CD4-positive, CD25-positive, alpha-beta regulatory T cell (primary cell): ENCODE measurements around the gene GOLGA8Q. TPM values are rescaled to one million over a fixed set of nuclear protein-coding genes. Genes with fewer than 3 reads are reported as not detected.
"Not testable (repeated sequence)": the region's sequence is repeated elsewhere in the genome, so short reads cannot be mapped to it uniquely, and the experiment has no call there.

Experiments
- ATAC-seq, 2 donors: fragments of 150-1000 bp; cut with Tn5 transposase; one replicate each; pipeline ENCODE4 v1.10.0; 2021; ENCODE audit warnings: low read depth in 2 of 2, moderate number of reproducible peaks in 2 of 2, moderate library complexity in 1 of 2
- DNase-seq, 3 donors: peaks; one replicate each; pipeline versions ENCODE4 v3.0.0 to v3.0.0-alpha.2; 2012 to 2022; ENCODE audit warnings: mixed read lengths in 1 of 3
- H3K27ac ChIP-seq: one replicate; pipeline ENCODE4 v1.7.0; 2013; ENCODE audit warnings: mild to moderate bottlenecking, low read length; ENCODE audit not compliant: insufficient read depth, poor library complexity, severe bottlenecking
- H3K27me3 ChIP-seq: one replicate; pipeline ENCODE4 v1.7.0; 2013; ENCODE audit warnings: low read length; ENCODE audit not compliant: control insufficient read depth, insufficient read depth
- H3K36me3 ChIP-seq: one replicate; pipeline ENCODE4 v1.7.0; 2013; ENCODE audit warnings: mild to moderate bottlenecking, low read length, moderate library complexity; ENCODE audit not compliant: control insufficient read depth, insufficient read depth
- H3K4me1 ChIP-seq: 2 replicates; pipeline ENCODE4 v1.7.0; 2013; ENCODE audit warnings: mild to moderate bottlenecking, low read length; ENCODE audit not compliant: insufficient read depth, control insufficient read depth, poor library complexity, severe bottlenecking
- H3K4me3 ChIP-seq: one replicate; pipeline ENCODE4 v1.7.0; 2013; ENCODE audit warnings: low read depth, mild to moderate bottlenecking, low read length, moderate library complexity
- H3K9me3 ChIP-seq, 2 experiments: 1 replicate in 1 of 2; 2 replicates in 1 of 2; pipeline ENCODE4 v1.7.0; 2013; ENCODE audit warnings: low read length in 2 of 2, mild to moderate bottlenecking in 1 of 2, moderate library complexity in 1 of 2; ENCODE audit not compliant: control insufficient read depth in 2 of 2
- H3K27ac Mint-ChIP-seq, 3 donors: one replicate each; pipeline ENCODE4 v1.8.0; 2020 to 2022; ENCODE audit warnings: mild to moderate bottlenecking in 3 of 3, mixed read lengths in 3 of 3, moderate library complexity in 2 of 3
- H3K27me3 Mint-ChIP-seq: one replicate; pipeline ENCODE4 v1.8.0; 2022; ENCODE audit warnings: mild to moderate bottlenecking, mixed read lengths
- H3K36me3 Mint-ChIP-seq: one replicate; pipeline ENCODE4 v1.8.0; 2020; ENCODE audit warnings: mixed read lengths
- H3K4me1 Mint-ChIP-seq, 4 donors: one replicate each; pipeline ENCODE4 v1.8.0; 2020 to 2022; ENCODE audit warnings: mixed read lengths in 4 of 4, mild to moderate bottlenecking in 1 of 4
- H3K4me3 Mint-ChIP-seq, 4 donors: one replicate each; pipeline ENCODE4 v1.8.0; 2020 to 2022; ENCODE audit warnings: mild to moderate bottlenecking in 4 of 4, mixed read lengths in 4 of 4, moderate library complexity in 3 of 4
- H3K9me3 Mint-ChIP-seq, 7 donors: one replicate each; pipeline ENCODE4 v1.8.0; 2020 to 2022; ENCODE audit warnings: mixed read lengths in 7 of 7, mild to moderate bottlenecking in 3 of 7, moderate library complexity in 2 of 7
- polyA plus RNA-seq, 4 donors: library from polyadenylated mRNA; unstranded; fragments of 300-500 nt; fragmentation: Illumina TruSeq; gene quantifications; one replicate each; pipeline ENCODE4 v1.2.3, GENCODE V29; 2021
- total RNA-seq: library from RNA; stranded (reverse); gene quantifications from one replicate; pipeline ENCODE4 v1.2.3, GENCODE V29; 2022

Gene GOLGA8Q
- total and polyA plus RNA-seq, 5 donors from 2014 or later: 0.52 TPM; not detected in 4

DNA sequence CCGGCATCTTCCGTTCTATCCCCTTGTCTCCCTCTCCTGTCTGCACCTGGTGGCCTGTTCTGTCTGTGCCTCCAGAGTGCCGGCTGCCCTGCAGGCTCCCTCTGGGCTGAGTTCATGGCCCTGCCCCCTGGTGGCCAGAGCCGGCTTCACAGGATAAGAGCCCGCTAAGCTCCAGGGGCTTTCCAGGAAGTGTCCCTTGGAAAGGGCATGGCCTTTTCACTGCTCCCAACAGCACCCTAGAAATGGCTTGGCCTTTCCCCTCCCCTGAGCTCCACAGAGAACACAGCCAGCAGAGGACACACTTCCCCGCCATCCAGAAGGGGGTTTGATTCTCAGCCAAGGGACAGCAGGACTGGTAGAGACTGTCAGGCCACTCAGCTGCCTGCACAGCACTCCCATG is 15.1 kb downstream of the GOLGA8Q start:
- not testable (repeated sequence) for H3K36me3 ChIP-seq, H3K27ac Mint-ChIP-seq, H3K4me1 ChIP-seq, H3K9me3 Mint-ChIP-seq, H3K27ac ChIP-seq, H3K4me3 Mint-ChIP-seq, H3K4me1 Mint-ChIP-seq, H3K36me3 Mint-ChIP-seq, H3K27me3 Mint-ChIP-seq, H3K4me3 ChIP-seq, H3K9me3 ChIP-seq, H3K27me3 ChIP-seq
- DNase-seq: peak in 2 of 3 donors; percentile 0
- ATAC-seq: peak in 1 of 2 donors; percentile 70

DNA sequence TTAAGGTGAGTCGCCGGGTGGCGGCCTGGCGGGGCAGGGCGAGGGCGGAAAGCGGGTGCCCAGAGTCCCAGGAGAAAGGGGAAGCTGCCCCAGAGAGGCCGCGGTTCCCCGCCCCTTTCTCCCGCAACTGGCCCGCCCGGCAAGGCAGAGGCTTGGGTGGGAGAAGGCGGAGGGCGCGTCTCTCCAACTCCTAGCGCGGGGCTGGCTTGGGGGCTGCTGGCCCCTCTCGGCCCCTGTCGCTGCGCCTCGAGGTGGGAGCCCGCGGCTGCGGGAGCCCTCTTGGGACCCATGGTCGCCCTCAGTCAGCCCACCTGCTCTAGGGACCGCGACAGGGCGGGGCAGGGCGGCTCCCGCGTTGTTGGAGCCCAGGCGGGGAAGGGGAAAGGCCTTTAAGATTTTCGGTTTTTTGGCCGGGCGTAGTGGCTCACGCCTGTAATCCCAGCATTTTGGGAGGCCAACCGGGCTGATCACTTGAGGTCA is 21.2 kb downstream of the GOLGA8Q start:
- H3K9me3 ChIP-seq, H3K27ac Mint-ChIP-seq, DNase-seq: not testable (repeated sequence)

DNA sequence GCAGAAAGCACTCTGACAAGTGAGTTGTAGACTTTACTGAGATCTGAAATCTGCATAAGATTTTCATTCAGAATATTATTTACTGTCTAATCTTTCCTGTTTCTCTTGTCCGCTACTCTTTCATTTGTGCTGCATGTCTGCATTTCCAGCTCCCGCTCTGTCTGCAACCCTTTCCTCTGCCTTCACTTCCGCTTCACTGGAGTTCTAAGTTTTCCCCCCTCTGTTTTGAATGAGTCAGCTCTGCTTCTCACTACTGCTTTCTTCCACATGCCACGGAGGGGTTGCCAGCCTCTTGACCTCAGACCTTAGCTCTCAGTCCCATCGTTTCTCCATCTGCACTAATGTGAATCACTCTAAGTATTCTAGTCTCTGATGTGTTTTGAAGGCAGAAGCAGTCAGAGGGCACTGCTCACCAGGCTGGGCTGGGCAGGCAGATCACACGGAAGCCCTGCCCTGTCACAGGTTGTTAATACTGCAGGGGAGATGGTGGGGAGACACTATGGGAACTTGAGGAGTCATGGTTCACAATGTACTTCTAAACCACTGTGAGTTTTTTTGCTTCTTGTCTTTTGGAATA is 27.6 kb downstream of the GOLGA8Q start:
- not testable (repeated sequence) for H3K9me3 ChIP-seq, H3K27me3 ChIP-seq, H3K4me1 Mint-ChIP-seq, H3K9me3 Mint-ChIP-seq, H3K4me3 Mint-ChIP-seq, DNase-seq, H3K36me3 Mint-ChIP-seq, ATAC-seq, H3K27me3 Mint-ChIP-seq, H3K4me3 ChIP-seq, H3K27ac Mint-ChIP-seq, H3K4me1 ChIP-seq, H3K27ac ChIP-seq, H3K36me3 ChIP-seq

More for the DNA sequence above, 21.2 kb downstream of the GOLGA8Q start:
- not testable (repeated sequence) for H3K27ac ChIP-seq, H3K9me3 Mint-ChIP-seq, H3K36me3 ChIP-seq, H3K36me3 Mint-ChIP-seq, H3K27me3 ChIP-seq, H3K4me3 ChIP-seq, H3K27me3 Mint-ChIP-seq, H3K4me1 ChIP-seq, H3K4me3 Mint-ChIP-seq, H3K4me1 Mint-ChIP-seq
- ATAC-seq: peak; percentile 28 to 37

DNA sequence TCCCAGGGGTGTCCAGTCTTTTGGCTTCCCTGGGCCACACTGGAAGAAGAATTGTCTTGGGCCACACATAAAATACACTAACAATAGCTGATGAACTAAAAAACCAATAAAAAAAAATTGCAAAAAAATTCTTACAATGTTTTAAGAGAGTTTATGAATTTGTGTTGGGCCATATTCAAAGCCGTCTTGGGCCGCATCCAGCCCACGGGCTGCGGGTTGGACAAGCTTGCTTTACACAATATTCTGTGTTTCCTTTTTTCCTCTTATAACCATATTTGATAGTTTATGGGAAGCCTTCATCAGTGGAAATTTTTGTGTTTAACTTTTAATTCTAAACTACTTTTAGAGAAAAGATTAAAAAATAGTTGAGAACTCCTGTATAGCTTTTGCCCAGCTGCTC is 28.9 kb downstream of the GOLGA8Q start:
- not testable (repeated sequence) for H3K27me3 ChIP-seq, DNase-seq, H3K4me3 ChIP-seq, H3K36me3 Mint-ChIP-seq, H3K4me3 Mint-ChIP-seq, H3K27ac Mint-ChIP-seq, H3K27me3 Mint-ChIP-seq, H3K9me3 Mint-ChIP-seq, H3K9me3 ChIP-seq, H3K36me3 ChIP-seq, H3K4me1 ChIP-seq, ATAC-seq, H3K4me1 Mint-ChIP-seq, H3K27ac ChIP-seq

GRCh38 chr15:30598953-30599352 is 47.1 kb downstream of the GOLGA8Q start:
- H3K4me1 Mint-ChIP-seq, H3K36me3 Mint-ChIP-seq, H3K36me3 ChIP-seq, H3K27me3 Mint-ChIP-seq, H3K4me3 ChIP-seq, H3K4me1 ChIP-seq, ATAC-seq, H3K4me3 Mint-ChIP-seq, H3K27ac Mint-ChIP-seq, H3K27me3 ChIP-seq, H3K9me3 ChIP-seq, H3K27ac ChIP-seq, H3K9me3 Mint-ChIP-seq: not testable (repeated sequence)
- DNase-seq: peak in 1 of 3 donors; percentile 5

DNA sequence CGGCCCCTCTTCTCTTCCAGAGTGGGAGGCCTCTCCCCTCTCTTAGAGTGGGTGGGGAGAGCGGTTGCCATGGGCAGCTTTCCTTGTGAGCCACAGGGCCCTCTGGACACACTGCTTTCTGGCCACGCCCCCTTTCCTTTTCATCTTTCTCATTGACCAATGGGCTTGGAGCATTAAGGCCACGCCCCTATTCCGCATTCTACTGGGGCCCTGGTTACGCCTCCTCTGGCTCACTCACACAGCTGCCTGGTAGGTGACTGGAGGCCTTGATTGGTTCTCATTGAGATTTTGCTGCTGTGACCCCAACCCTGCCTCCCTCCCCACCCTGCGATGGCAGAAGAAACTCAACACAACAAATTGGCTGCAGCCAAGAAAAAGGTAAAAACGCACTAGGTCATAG is 51.9 kb downstream of the GOLGA8Q start, which contains the start of gene GOLGA8H:
TSS of gene GOLGA8H (plus strand) at position 233 of the 400 bp plus-strand sequence. CDS start at position 331, 98 bp downstream.
- not testable (repeated sequence) for H3K4me3 Mint-ChIP-seq, H3K4me3 ChIP-seq

More for the DNA sequence above, 51.9 kb downstream of the GOLGA8Q start, which contains the start of gene GOLGA8H:
- H3K4me1 ChIP-seq, H3K9me3 ChIP-seq, H3K27ac Mint-ChIP-seq, H3K36me3 Mint-ChIP-seq, H3K36me3 ChIP-seq, DNase-seq, H3K4me1 Mint-ChIP-seq, H3K27me3 ChIP-seq, H3K9me3 Mint-ChIP-seq, ATAC-seq, H3K27me3 Mint-ChIP-seq, H3K27ac ChIP-seq: not testable (repeated sequence)

Other genes with a start within 250 kb of the GOLGA8Q start
- 0.59 TPM for gene CHRFAM7A, start 158.5 kb upstream of the GOLGA8Q start, total RNA-seq
- 1 to 10 TPM in 1 of 4 donors, under 1 TPM in 3; 0.16 to 3.4 (median 0.42) TPM for gene CHRFAM7A, start 158.5 kb upstream of the GOLGA8Q start, polyA plus RNA-seq
- 0.69 TPM for gene GOLGA8R, start 137.8 kb upstream of the GOLGA8Q start, total RNA-seq
- under 1 TPM in 1 of 4 donors, not detected in 3; 0.08 TPM for gene GOLGA8R, start 137.8 kb upstream of the GOLGA8Q start, polyA plus RNA-seq
- gene GOLGA8H, start 52.0 kb downstream of the GOLGA8Q start, total RNA-seq: not detected
- gene GOLGA8H, start 52.0 kb downstream of the GOLGA8Q start, polyA plus RNA-seq: not detected